HepG2 (cell line): Measurements from ENCODE around the gene DNAJA3. TPM values are rescaled to one million over a fixed set of nuclear protein-coding genes. Genes with fewer than 3 reads are reported as not detected.

Source experiments
- ATF1 ChIP-seq: IDR thresholded peaks from 2 replicates; pipeline ENCODE4 v1.6.1; 2016; ENCODE audit warnings: mild to moderate bottlenecking, control low read depth
- DMTF1 ChIP-seq: sonication (generic); formaldehyde crosslinking; IDR thresholded peaks from 2 replicates; pipeline ENCODE4 v1.4.0; 2020; ENCODE audit warnings: mild to moderate bottlenecking, missing genetic modification reagents
- GMEB1 ChIP-seq: sonication (generic); formaldehyde crosslinking; IDR thresholded peaks from 2 replicates; pipeline ENCODE4 v1.5.1; 2020; ENCODE audit warnings: missing genetic modification reagents, mild to moderate bottlenecking, borderline replicate concordance
- GMEB2 ChIP-seq: IDR thresholded peaks from 2 replicates; pipeline ENCODE4 v1.6.1; 2016; ENCODE audit warnings: missing biosample characterization, missing genetic modification reagents, low read depth
- TP53 ChIP-seq: sonication (generic); formaldehyde crosslinking; conservative IDR thresholded peaks from 2 replicates; pipeline ENCODE4 v1.4.0; 2020; ENCODE audit warnings: missing genetic modification reagents
- ZNF430 ChIP-seq: sonication (generic); formaldehyde crosslinking; IDR thresholded peaks from 2 replicates; pipeline ENCODE4 v1.9.0; 2021; ENCODE audit warnings: mild to moderate bottlenecking, missing genetic modification reagents
- ZNF550 ChIP-seq: sonication (generic); formaldehyde crosslinking; IDR thresholded peaks from 2 replicates; pipeline ENCODE4 v1.4.0; 2020; ENCODE audit warnings: mild to moderate bottlenecking, missing genetic modification reagents, borderline replicate concordance
- ZNF772 ChIP-seq: sonication (generic); formaldehyde crosslinking; IDR thresholded peaks from 2 replicates; pipeline ENCODE4 v1.5.0; 2020; ENCODE audit warnings: mild to moderate bottlenecking, missing genetic modification reagents
- ZNF878 ChIP-seq: sonication (generic); formaldehyde crosslinking; IDR thresholded peaks from 2 replicates; pipeline ENCODE4 v1.8.1; 2023; ENCODE audit warnings: mild to moderate bottlenecking, missing genetic modification reagents, moderate library complexity
- polyA plus RNA-seq, 8 experiments: library from polyadenylated mRNA; depleted of rRNA in 3 of 8; stranded (reverse) in 7 of 8; unstranded in 1 of 8; fragments of >200 nt; fragmentation: Illumina TruSeq in 4 of 8; extraction: Trizol in 4 of 8; gene quantifications; 2 replicates each; pipeline versions ENCODE4 v1.2.1 to v1.2.3, GENCODE V29; 2011 to 2016; ENCODE audit warnings: low read depth in 4 of 8, missing spikeins in 1 of 8, mixed read lengths in 1 of 8; ENCODE audit not compliant: insufficient read depth in 1 of 8
- total RNA-seq, 5 experiments: library from RNA; depleted of rRNA; stranded (reverse); fragments of >200 nt; fragmentation: Illumina TruSeq; extraction: Trizol; gene quantifications; 2 replicates each; pipeline ENCODE4 v1.2.3, GENCODE V29; 2016; ENCODE audit warnings: low read depth in 1 of 5
- TF ChIP-seq, protein P1 (sequence below): sonication (generic); formaldehyde crosslinking; IDR thresholded peaks from 2 replicates; pipeline ENCODE4 v1.8.1; 2023; ENCODE audit warnings: mild to moderate bottlenecking, missing genetic modification reagents, borderline replicate concordance
- TF ChIP-seq, protein P2 (sequence below): sonication (generic); formaldehyde crosslinking; IDR thresholded peaks from 2 replicates; pipeline ENCODE4 v1.4.0; 2020; ENCODE audit warnings: mild to moderate bottlenecking, missing genetic modification reagents

Gene DNAJA3
- total and polyA plus RNA-seq, 2 of the 13 experiments (the other 11 are each of a cell fraction or from before 2014, with no cell fraction given), result 77.0 to 83.3 TPM

DNA sequence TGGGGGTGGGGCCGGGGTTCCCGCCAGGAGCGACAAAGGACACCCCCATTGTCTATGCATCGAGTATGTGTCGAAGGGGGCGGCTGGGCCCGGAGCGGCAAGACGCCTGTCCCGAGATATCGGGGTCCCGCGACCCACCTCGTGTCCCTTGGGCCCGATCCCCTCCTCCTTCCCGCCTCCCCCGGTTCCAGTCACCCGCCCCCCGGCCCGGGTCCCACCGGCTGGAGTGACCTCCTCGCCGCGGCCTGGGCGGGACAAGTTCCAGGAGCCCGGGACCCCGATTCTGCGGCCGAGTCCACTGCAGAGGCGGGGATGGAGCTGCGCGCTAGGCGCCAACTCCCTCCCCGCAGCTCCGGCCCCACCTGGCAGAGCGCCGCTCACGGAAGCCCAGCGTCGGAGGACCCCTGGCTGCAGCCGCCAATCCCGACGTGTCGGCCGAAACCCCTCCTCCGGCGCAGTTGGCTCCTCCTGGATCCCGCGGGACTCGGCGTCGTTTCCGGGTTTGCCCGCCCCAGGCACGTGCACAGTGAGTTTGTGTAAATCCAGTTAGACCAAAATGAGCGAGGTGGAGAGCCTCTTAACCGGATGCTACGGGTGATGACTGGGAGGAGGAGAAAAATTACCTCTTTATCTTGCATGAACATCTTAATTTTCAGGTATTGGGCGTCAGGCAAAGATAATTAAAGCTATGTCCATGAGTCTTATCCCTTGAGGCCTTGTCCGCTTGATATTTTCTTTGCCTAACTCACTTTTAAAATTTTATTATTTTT is 48.7 kb downstream of the DNAJA3 start, which contains the start of gene NMRAL1 (continued):
- TF ChIP-seq GMEB1 (CRISPR knock-in tag) (peak; percentile 71; the same call in 1 of the 2 replicates), TP53 (no peak), DMTF1 (CRISPR knock-in tag) (no peak), GMEB2 (CRISPR knock-in tag) (no peak), ZNF878 (CRISPR knock-in tag) (peak; percentile 37; the same call in 1 of the 2 replicates), ZNF550 (no peak), ATF1 (0 out of 2 replicates have a peak, but pooled peaks have one; percentile 32), ZNF772 (no peak), ZNF430 (CRISPR knock-in tag) (0 out of 2 replicates have a peak, but pooled peaks have one; percentile 30)
- TF ChIP-seq, protein P1, sequence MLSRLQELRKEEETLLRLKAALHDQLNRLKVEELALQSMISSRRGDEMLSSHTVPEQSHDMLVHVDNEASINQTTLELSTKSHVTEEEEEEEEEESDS (CRISPR knock-in tag), result no peak
- TF ChIP-seq, protein P2, sequence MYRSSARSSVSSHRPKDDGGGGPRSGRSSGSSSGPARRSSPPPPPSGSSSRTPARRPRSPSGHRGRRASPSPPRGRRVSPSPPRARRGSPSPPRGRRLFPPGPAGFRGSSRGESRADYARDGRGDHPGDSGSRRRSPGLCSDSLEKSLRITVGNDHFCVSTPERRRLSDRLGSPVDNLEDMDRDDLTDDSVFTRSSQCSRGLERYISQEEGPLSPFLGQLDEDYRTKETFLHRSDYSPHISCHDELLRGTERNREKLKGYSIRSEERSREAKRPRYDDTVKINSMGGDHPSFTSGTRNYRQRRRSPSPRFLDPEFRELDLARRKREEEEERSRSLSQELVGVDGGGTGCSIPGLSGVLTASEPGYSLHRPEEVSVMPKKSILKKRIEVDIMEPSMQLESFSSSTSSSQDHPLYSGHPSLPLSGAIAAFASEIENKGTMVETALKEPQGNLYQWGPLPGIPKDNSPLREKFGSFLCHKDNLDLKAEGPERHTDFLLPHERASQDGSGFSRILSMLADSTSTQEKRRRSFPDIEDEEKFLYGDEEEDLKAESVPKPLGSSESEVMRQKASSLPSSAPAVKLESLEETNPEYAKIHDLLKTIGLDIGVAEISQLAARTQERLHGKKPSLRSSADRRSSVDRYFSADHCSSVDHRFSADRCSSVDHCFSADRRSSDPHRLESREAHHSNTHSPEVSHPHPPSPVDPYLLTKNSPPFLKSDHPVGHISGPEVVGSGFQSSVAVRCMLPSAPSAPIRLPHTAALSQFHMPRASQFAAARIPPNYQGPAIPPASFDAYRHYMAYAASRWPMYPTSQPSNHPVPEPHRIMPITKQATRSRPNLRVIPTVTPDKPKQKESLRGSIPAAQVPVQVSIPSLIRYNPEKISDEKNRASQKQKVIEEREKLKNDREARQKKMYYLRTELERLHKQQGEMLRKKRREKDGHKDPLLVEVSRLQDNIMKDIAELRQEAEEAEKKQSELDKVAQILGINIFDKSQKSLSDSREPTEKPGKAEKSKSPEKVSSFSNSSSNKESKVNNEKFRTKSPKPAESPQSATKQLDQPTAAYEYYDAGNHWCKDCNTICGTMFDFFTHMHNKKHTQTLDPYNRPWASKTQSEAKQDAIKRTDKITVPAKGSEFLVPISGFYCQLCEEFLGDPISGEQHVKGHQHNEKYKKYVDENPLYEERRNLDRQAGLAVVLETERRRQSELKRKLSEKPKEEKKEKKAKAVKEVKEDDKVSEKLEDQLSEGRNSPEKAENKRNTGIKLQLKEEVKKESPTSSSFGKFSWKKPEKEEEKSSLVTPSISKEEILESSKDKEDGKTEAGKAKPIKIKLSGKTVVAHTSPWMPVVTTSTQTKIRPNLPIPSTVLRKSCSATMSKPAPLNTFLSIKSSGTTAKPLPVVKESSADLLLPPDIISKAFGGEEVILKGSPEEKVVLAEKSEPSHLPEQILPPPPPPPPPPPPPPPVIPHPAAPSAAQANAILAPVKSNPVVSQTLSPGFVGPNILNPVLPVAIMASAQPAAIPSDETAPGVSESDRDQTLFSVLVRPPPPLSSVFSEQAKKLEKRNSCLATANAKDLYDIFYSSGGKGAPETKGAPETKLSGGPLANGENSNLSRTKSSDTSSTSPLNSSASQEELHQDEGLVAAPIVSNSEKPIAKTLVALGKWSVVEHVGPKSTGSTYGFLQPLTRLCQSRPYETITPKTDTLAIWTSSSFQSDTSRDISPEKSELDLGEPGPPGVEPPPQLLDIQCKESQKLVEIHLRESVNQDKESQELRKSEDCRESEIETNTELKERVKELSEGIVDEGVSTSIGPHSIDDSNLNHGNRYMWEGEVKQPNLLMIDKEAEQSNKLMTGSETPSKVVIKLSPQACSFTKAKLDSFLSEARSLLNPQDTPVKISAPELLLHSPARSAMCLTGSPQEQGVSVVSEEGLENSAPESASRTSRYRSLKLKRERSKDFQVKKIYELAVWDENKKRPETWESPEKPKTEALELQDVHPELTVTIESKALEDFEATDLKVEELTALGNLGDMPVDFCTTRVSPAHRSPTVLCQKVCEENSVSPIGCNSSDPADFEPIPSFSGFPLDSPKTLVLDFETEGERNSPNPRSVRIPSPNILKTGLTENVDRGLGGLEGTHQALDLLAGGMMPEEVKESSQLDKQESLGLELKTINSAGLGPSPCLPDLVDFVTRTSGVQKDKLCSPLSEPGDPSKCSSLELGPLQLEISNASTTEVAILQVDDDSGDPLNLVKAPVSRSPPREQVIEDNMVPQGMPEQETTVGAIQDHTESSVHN (CRISPR knock-in tag), result no peak
